ENCODE measurements around the gene QSOX1.

Gene QSOX1

GRCh38 chr1:180188684-180189175, 34.1 kb downstream of the QSOX1 start:
- no peaks in the 10 kb centered on the region for H3K4me1 ChIP-seq (ENCODE audit: control insufficient read depth, insufficient read depth, low read length)
- no peak overlapping the region for H3K27ac ChIP-seq (ENCODE audit: low read length)
- DNase-seq (ENCODE audit: low read depth, low spot score): no peak
- H3K27me3 ChIP-seq (ENCODE audit: control insufficient read depth, insufficient read depth, low read length): no peaks in the 10 kb centered on the region
- H3K4me3 ChIP-seq (ENCODE audit: low read length): no peak overlapping the region
- no peaks in the 10 kb centered on the region for H3K9me3 ChIP-seq (ENCODE audit: control insufficient read depth, insufficient read depth, low read length)
- peaks cover 16% of the 10 kb centered on the region for H3K36me3 ChIP-seq (ENCODE audit: control insufficient read depth, insufficient read depth, low read length)
- WGBS (ENCODE audit: insufficient coverage, insufficient read length): no CpG with 5 or more reads among the region's 8 CpGs

GRCh38 chr1:180190091-180190490, 35.4 kb downstream of the QSOX1 start:
- DNase-seq (ENCODE audit: low read depth, low spot score): no peak
- no CpG with 5 or more reads among the region's 5 CpGs for WGBS (ENCODE audit: insufficient coverage, insufficient read length)
- no peaks in the 10 kb centered on the region for H3K4me1 ChIP-seq (ENCODE audit: control insufficient read depth, insufficient read depth, low read length)
- no peak overlapping the region for H3K4me3 ChIP-seq (ENCODE audit: low read length)
- no peaks in the 10 kb centered on the region for H3K27me3 ChIP-seq (ENCODE audit: control insufficient read depth, insufficient read depth, low read length)
- H3K27ac ChIP-seq (ENCODE audit: low read length): no peak overlapping the region
- H3K9me3 ChIP-seq (ENCODE audit: control insufficient read depth, insufficient read depth, low read length): no peaks in the 10 kb centered on the region
- H3K36me3 ChIP-seq (ENCODE audit: control insufficient read depth, insufficient read depth, low read length): peaks cover 16% of the 10 kb centered on the region; the same call in 1 of the 2 replicates

- Histone ChIP-seq H3K36me3 (ENCODE audit: control insufficient read depth, insufficient read depth, low read length) (peaks cover 21% of the 10 kb centered on the region), H3K4me3 (ENCODE audit: low read length) (no peak overlapping the region), H3K9me3 (ENCODE audit: control insufficient read depth, insufficient read depth, low read length) (no peaks in the 10 kb centered on the region), H3K27me3 (ENCODE audit: control insufficient read depth, insufficient read depth, low read length) (no peaks in the 10 kb centered on the region), H3K4me1 (ENCODE audit: control insufficient read depth, insufficient read depth, low read length) (no peaks in the 10 kb centered on the region), H3K27ac (ENCODE audit: low read length) (no peak overlapping the region)
- no CpG with 5 or more reads among the region's 7 CpGs for WGBS (ENCODE audit: insufficient coverage, insufficient read length)
- DNase-seq (ENCODE audit: low read depth, low spot score): no peak
Measured at GRCh38 chr1:180192172-180192571, 37.5 kb downstream of the QSOX1 start.

- Histone ChIP-seq H3K27ac (ENCODE audit: low read length) (no peak overlapping the region), H3K9me3 (ENCODE audit: control insufficient read depth, insufficient read depth, low read length) (no peaks in the 10 kb centered on the region), H3K4me1 (ENCODE audit: control insufficient read depth, insufficient read depth, low read length) (no peaks in the 10 kb centered on the region), H3K27me3 (ENCODE audit: control insufficient read depth, insufficient read depth, low read length) (no peaks in the 10 kb centered on the region), H3K4me3 (ENCODE audit: low read length) (no peak overlapping the region), H3K36me3 (ENCODE audit: control insufficient read depth, insufficient read depth, low read length) (peaks cover 25% of the 10 kb centered on the region)
- DNase-seq (ENCODE audit: low read depth, low spot score): no peak
- WGBS (ENCODE audit: insufficient coverage, insufficient read length): no CpG with 5 or more reads among the region's 18 CpGs
Measured at GRCh38 chr1:180193141-180194047, 38.7 kb downstream of the QSOX1 start.

GRCh38 chr1:180194048-180194425, 39.4 kb downstream of the QSOX1 start:
- Histone ChIP-seq H3K36me3 (ENCODE audit: control insufficient read depth, insufficient read depth, low read length) (peaks cover 25% of the 10 kb centered on the region), H3K27ac (ENCODE audit: low read length) (no peak overlapping the region), H3K27me3 (ENCODE audit: control insufficient read depth, insufficient read depth, low read length) (no peaks in the 10 kb centered on the region), H3K4me1 (ENCODE audit: control insufficient read depth, insufficient read depth, low read length) (no peaks in the 10 kb centered on the region), H3K9me3 (ENCODE audit: control insufficient read depth, insufficient read depth, low read length) (no peaks in the 10 kb centered on the region), H3K4me3 (ENCODE audit: low read length) (no peak overlapping the region)
- DNase-seq (ENCODE audit: low read depth, low spot score): no peak
- WGBS (ENCODE audit: insufficient coverage, insufficient read length): no CpG with 5 or more reads among the region's 14 CpGs

GRCh38 chr1:180194546-180195207, 40.0 kb downstream of the QSOX1 start:
- H3K4me3 ChIP-seq (ENCODE audit: low read length): no peak overlapping the region
- no CpG with 5 or more reads among the region's 19 CpGs for WGBS (ENCODE audit: insufficient coverage, insufficient read length)
- H3K27me3 ChIP-seq (ENCODE audit: control insufficient read depth, insufficient read depth, low read length): no peaks in the 10 kb centered on the region
- no peak overlapping the region for H3K27ac ChIP-seq (ENCODE audit: low read length)
- peaks cover 25% of the 10 kb centered on the region for H3K36me3 ChIP-seq (ENCODE audit: control insufficient read depth, insufficient read depth, low read length)
- no peaks in the 10 kb centered on the region for H3K9me3 ChIP-seq (ENCODE audit: control insufficient read depth, insufficient read depth, low read length)
- no peak for DNase-seq (ENCODE audit: low read depth, low spot score)
- no peaks in the 10 kb centered on the region for H3K4me1 ChIP-seq (ENCODE audit: control insufficient read depth, insufficient read depth, low read length)

GRCh38 chr1:180195401-180195800, 40.7 kb downstream of the QSOX1 start:
- Histone ChIP-seq H3K27me3 (ENCODE audit: control insufficient read depth, insufficient read depth, low read length) (no peaks in the 10 kb centered on the region), H3K9me3 (ENCODE audit: control insufficient read depth, insufficient read depth, low read length) (no peaks in the 10 kb centered on the region), H3K4me3 (ENCODE audit: low read length) (no peak overlapping the region), H3K27ac (ENCODE audit: low read length) (no peak overlapping the region), H3K4me1 (ENCODE audit: control insufficient read depth, insufficient read depth, low read length) (no peaks in the 10 kb centered on the region), H3K36me3 (ENCODE audit: control insufficient read depth, insufficient read depth, low read length) (peaks cover 22% of the 10 kb centered on the region)
- no peak for DNase-seq (ENCODE audit: low read depth, low spot score)
- no CpG with 5 or more reads among the region's 3 CpGs for WGBS (ENCODE audit: insufficient coverage, insufficient read length)

GRCh38 chr1:180195916-180196315, 41.2 kb downstream of the QSOX1 start:
- H3K4me3 ChIP-seq (ENCODE audit: low read length): no peak overlapping the region
- no peaks in the 10 kb centered on the region for H3K4me1 ChIP-seq (ENCODE audit: control insufficient read depth, insufficient read depth, low read length)
- no peaks in the 10 kb centered on the region for H3K27me3 ChIP-seq (ENCODE audit: control insufficient read depth, insufficient read depth, low read length)
- peaks cover 20% of the 10 kb centered on the region for H3K36me3 ChIP-seq (ENCODE audit: control insufficient read depth, insufficient read depth, low read length)
- no peaks in the 10 kb centered on the region for H3K9me3 ChIP-seq (ENCODE audit: control insufficient read depth, insufficient read depth, low read length)
- H3K27ac ChIP-seq (ENCODE audit: low read length): no peak overlapping the region
- no CpG with 5 or more reads among the region's 9 CpGs for WGBS (ENCODE audit: insufficient coverage, insufficient read length)
- no peak for DNase-seq (ENCODE audit: low read depth, low spot score)

GRCh38 chr1:180196436-180197003, 41.9 kb downstream of the QSOX1 start:
- no CpG with 5 or more reads among the region's 17 CpGs for whole genome bisulfite sequencing (ENCODE audit: insufficient coverage, insufficient read length)
- DNase-seq (ENCODE audit: low read depth, low spot score): no peak
- Histone ChIP-seq H3K4me3 (ENCODE audit: low read length) (no peak overlapping the region), H3K36me3 (ENCODE audit: control insufficient read depth, insufficient read depth, low read length) (peaks cover 15% of the 10 kb centered on the region), H3K9me3 (ENCODE audit: control insufficient read depth, insufficient read depth, low read length) (no peaks in the 10 kb centered on the region), H3K4me1 (ENCODE audit: control insufficient read depth, insufficient read depth, low read length) (no peaks in the 10 kb centered on the region), H3K27me3 (ENCODE audit: control insufficient read depth, insufficient read depth, low read length) (no peaks in the 10 kb centered on the region), H3K27ac (ENCODE audit: low read length) (no peak overlapping the region)

- H3K36me3 ChIP-seq (ENCODE audit: control insufficient read depth, insufficient read depth, low read length): peaks cover 12% of the 10 kb centered on the region
- no peaks in the 10 kb centered on the region for H3K27me3 ChIP-seq (ENCODE audit: control insufficient read depth, insufficient read depth, low read length)
- DNase-seq (ENCODE audit: low read depth, low spot score): no peak
- no CpG with 5 or more reads among the region's 5 CpGs for WGBS (ENCODE audit: insufficient coverage, insufficient read length)
- no peak overlapping the region for H3K27ac ChIP-seq (ENCODE audit: low read length)
- no peaks in the 10 kb centered on the region for H3K9me3 ChIP-seq (ENCODE audit: control insufficient read depth, insufficient read depth, low read length)
- H3K4me1 ChIP-seq (ENCODE audit: control insufficient read depth, insufficient read depth, low read length): no peaks in the 10 kb centered on the region
- H3K4me3 ChIP-seq (ENCODE audit: low read length): no peak overlapping the region
Measured at GRCh38 chr1:180197231-180197630, 42.6 kb downstream of the QSOX1 start.
